ENCODE measurements around the gene MEX3A. TPM values are rescaled to one million over a fixed set of nuclear protein-coding genes. Genes with fewer than 3 reads are reported as not detected.

The MEX3A gene
- total RNA-seq, 2 experiments from 2014 or later, result 0.34 to 0.35 TPM

DNA sequence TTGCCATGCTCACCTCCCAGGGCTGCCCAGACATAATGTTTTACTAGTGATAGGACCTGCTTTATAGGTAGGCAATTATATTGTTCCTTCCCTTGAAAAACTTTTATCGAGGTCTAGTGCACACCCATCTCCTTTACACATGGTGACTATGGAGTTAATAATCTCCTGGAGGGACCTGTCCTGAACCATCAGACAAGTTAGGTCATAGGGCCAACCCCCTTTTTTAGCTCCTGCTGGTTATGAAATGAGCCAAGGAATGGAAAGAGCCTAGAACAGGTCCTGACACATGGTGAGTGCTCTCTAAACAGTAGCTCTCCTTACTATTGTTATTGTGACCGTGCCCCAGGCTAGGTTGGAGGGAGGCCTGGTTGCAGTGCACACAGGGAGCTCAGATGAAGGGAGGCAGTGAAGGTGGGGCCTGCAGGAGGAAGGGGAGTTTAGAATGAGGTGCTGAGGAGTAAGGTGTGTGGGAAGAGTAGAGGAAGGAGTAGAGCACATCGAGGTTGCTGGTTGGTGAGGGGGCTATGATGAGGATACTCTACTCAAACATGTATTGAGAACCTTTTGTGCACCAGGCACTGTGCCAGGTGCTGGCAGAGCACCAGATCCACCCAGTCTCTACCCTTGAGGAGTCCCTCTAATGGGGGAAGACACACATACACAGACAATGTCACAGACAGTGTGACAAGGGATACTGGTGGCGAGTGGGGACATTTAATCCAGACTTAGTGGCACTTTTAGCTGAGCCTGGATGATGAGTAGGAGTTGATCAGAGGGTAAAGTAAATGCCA lies 18.1 kb upstream of the MEX3A start:
- Mint-ChIP-seq H3K4me3 (no peak overlapping the region), H3K9me3 (no peaks in the 10 kb centered on the region), H3K36me3 (no peaks in the 10 kb centered on the region), H3K27ac (no peak overlapping the region), H3K27me3 (peaks cover 25% of the 10 kb centered on the region), H3K4me1 (peaks cover 73% of the 10 kb centered on the region)
- DNase-seq, result no peak

DNA sequence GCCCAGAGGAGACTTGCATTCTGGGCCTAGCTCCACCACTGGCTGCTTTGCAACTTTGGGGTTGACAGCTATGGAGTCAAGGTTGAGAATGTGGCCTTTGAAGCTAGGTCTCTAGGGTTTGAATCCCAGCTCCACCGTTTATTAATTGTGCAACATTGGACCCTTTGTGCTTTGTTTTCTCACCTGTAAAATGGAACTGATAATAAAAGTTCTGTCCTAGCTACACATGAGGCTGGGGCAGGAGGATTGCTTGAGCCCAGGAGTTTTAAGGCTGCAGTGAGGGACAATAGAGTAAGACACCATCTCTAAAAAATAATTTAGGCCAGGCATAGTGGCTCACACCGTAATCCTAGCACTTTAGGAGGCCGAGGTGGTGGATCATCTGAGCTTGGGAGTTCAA lies 17.0 kb upstream of the MEX3A start:
- Mint-ChIP-seq H3K36me3 (no peaks in the 10 kb centered on the region), H3K4me1 (peaks cover 69% of the 10 kb centered on the region), H3K27me3 (peaks cover 22% of the 10 kb centered on the region), H3K9me3 (no peaks in the 10 kb centered on the region), H3K4me3 (no peak overlapping the region), H3K27ac (no peak overlapping the region)
- no peak for DNase-seq

DNA sequence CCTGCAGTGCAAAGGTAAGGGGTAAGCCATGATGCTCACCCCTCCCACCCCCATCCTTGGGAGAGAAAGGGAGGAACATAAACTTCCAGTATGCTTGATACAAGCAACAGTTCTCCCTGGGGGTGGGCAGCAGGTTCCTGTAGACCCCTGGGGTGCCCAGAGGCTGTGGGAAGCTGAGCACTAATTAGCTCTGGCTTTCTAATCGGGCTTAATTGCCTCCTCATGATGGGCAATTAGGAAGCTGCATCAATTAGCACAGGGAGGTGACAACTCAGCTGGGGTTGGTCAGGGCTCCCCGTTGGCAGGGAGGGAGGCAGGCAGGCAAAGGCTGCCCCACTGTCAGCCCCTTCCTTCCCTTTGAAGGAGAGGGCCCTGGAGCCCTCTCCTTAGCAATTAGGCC lies 16.5 kb upstream of the MEX3A start:
- H3K9me3 Mint-ChIP-seq, result no peaks in the 10 kb centered on the region
- peaks cover 24% of the 10 kb centered on the region for H3K27me3 Mint-ChIP-seq

DNA sequence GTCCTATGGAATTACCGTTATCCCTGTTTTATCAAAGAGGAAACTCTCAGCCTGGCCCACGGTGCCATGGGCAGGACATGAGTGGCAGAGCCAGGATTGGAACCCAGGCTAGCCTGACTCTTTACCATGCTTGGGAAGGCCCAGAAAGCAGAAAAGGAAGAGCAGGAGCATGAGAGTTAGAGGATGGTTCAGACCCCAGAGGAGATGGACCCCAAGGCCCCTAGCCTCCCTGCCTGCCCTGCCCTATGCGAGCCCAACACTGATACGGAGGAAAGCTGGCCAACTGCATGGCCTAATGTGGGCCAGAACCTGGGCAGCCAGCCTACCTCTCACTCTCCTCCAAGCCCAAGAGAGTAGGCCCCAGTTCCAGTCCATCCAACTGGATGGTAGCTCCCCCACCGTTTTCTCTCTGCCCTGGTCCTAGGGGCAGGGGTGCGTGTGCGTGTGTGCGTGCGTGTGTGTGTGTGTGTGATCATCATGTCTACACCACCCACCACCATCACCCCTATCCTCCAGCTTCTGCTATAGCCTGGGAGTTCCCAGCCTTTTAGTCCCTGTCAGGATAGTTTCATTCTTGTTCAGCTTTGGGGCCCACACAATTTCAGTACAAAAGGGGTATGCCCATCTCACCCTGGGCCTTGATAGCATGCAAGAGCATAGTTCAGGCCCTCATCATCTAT lies 15.4 kb upstream of the MEX3A start:
- Mint-ChIP-seq H3K27ac (peak overlapping the region; percentile 94), H3K4me3 (peak overlapping the region; percentile 11), H3K4me1 (peaks cover 53% of the 10 kb centered on the region), H3K9me3 (no peaks in the 10 kb centered on the region), H3K27me3 (peaks cover 27% of the 10 kb centered on the region), H3K36me3 (no peaks in the 10 kb centered on the region)
- peak; percentile 72 for DNase-seq

More for the DNA sequence above, 16.5 kb upstream of the MEX3A start:
- peaks cover 64% of the 10 kb centered on the region for H3K4me1 Mint-ChIP-seq
- H3K36me3 Mint-ChIP-seq, result no peaks in the 10 kb centered on the region
- H3K4me3 Mint-ChIP-seq, result no peak overlapping the region
- H3K27ac Mint-ChIP-seq, result no peak overlapping the region
- no peak for DNase-seq

DNA sequence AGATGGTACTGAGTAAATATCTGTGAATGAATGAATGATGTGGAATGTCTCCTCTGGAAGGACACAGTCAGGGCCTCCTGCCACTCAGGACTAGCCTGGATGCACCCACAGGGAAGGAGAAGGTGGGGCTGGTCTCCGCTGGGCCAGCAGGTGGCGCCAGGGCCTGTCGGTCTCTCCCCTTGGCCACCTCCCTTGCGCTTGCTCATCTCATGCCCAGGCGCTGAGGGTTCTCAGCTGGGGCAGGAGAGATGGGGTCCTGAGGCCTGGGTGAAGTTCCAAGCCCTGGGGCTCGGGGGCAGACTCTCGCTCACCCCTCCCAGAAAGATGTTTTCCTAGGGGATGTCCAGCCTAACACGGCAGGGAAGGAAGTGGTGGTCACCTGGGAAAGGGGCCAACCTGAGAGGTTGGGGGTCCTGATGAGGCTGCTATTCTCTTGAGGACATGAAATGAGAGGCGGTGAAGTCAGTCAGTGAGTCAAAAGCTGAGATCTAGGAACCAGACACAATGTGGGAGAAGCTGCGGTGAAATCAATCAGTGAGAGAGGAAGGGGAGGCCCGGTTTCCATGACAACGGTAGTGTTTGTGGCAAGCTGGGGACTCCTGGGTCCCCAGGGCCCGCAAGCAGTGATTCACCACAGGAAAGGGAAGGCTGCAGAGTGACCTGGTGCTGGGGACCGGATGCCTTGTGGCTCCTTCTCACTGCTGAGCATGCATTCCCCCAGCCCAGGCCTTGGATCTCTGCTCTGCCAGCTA lies 14.6 kb upstream of the MEX3A start:
- H3K4me3 Mint-ChIP-seq, result peak overlapping the region; percentile 11
- H3K27me3 Mint-ChIP-seq, result peaks cover 29% of the 10 kb centered on the region
- H3K36me3 Mint-ChIP-seq, result no peaks in the 10 kb centered on the region
- H3K9me3 Mint-ChIP-seq, result no peaks in the 10 kb centered on the region
- peak overlapping the region; percentile 94 for H3K27ac Mint-ChIP-seq
- peak; percentile 91 for DNase-seq
- peaks cover 51% of the 10 kb centered on the region for H3K4me1 Mint-ChIP-seq

DNA sequence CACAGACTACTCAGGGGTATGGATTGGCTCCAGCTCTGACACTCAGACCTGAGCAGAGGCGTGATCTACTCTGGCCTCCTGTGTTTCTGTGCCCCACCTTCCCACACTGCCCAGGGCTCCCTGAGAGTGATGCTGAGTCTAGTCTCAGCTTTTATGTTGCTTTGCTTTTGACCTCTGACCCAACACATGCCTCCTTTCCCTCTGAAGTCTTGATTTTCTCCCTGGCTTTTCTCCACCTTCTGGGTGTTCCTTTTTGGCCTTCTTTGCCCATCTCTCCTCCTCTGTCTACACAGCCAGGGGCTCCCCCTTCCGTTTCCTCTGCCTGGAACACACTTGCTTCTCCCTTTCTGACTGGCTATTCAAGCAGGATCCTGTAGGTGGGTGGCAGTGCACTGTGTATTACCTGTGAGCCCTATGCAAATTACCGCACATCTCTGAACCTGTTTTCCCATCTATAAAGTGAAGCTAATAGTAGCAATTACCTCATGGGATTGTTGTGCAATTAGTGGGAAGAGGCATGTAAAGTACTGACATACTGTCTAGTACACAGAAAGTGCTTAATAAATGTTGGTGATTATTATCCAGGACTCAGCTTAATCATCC lies 13.7 kb upstream of the MEX3A start:
- Mint-ChIP-seq H3K27me3 (peaks cover 26% of the 10 kb centered on the region), H3K36me3 (no peaks in the 10 kb centered on the region), H3K27ac (no peak overlapping the region), H3K4me1 (peaks cover 48% of the 10 kb centered on the region), H3K9me3 (no peaks in the 10 kb centered on the region), H3K4me3 (peak overlapping the region; percentile 15)
- DNase-seq, result no peak

DNA sequence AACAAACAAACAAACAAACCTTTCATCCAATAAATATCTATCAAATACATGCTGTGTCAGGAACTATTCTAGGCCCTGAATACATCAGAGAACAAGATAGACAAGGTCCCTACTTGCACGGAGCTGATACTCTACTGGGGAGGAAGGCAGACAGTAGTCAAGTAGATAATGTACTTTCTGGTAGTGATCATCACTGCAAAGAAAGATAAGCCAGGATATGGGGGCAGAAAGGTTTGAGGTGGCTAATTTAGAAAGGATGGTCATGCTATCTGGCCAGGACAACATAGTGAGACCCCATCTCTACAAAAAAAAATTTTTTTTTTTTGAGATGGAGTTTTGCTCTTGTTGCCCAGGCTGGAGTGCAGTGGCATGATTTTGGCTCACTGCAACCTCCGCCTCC lies 9.3 kb upstream of the MEX3A start:
- no peak overlapping the region for H3K27ac Mint-ChIP-seq
- no peak overlapping the region for H3K4me3 Mint-ChIP-seq
- no peak for DNase-seq
- no peaks in the 10 kb centered on the region for H3K9me3 Mint-ChIP-seq
- peaks cover 18% of the 10 kb centered on the region for H3K4me1 Mint-ChIP-seq
- peaks cover 45% of the 10 kb centered on the region for H3K27me3 Mint-ChIP-seq
- H3K36me3 Mint-ChIP-seq, result no peaks in the 10 kb centered on the region

DNA sequence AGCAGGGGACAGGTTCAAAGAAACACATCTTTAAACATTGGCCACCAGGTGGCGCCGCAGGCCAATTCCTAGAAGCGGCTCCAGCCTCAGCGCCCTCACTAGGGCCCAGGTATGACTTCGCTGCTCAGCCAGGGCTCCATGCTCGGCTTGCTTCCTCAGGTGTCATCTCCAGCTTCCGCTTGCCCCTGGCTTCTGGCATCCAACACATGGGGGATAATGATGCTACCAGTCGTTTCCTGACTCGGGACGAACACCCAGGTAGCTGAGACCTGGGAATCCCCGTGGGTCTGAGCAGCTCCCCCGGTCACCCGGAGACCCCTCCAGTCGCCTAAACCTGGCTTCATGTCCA lies 8.5 kb upstream of the MEX3A start:
- no peak overlapping the region for H3K27ac Mint-ChIP-seq
- no peaks in the 10 kb centered on the region for H3K9me3 Mint-ChIP-seq
- H3K27me3 Mint-ChIP-seq, result peaks cover 52% of the 10 kb centered on the region
- H3K4me3 Mint-ChIP-seq, result no peak overlapping the region
- peaks cover 10% of the 10 kb centered on the region for H3K4me1 Mint-ChIP-seq
- H3K36me3 Mint-ChIP-seq, result no peaks in the 10 kb centered on the region
- DNase-seq, result peak; percentile 85

DNA sequence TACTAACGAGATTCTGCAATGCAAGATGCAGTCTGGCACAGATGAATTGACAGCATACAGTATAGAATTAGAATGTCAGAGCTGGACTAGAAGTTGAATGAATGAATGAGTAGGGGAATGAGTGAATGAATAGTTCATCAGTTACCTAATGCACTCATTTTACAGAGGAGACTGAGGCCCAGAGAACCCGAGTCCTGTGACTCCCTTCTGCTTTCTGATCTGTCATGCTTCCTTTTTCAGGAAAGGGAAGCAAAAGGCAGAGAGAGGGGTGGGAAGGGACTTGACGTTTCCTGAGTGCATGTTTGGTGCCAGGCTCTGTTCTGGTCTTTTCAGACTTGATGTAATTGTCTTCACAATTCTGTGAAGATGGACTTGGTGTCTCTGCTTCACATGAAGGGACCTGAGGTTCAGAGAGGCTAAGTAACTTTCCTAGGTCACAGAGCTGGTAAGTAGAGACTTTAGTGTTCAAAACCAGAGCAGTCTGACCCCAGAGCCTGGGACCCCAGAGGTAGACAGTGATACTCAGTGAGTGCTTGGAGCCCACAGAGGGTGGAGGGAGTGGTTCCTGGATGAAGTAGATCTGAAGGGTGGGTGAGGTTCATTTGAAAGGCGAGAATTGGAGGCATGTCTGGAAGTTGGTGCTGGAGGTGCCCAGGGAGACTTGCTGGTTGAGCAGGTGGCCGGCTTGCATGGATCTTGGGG lies 8.0 kb upstream of the MEX3A start:
- no peak for DNase-seq
- Mint-ChIP-seq H3K27ac (no peak overlapping the region), H3K4me1 (peaks cover 5% of the 10 kb centered on the region), H3K27me3 (peaks cover 53% of the 10 kb centered on the region), H3K4me3 (no peak overlapping the region), H3K9me3 (no peaks in the 10 kb centered on the region), H3K36me3 (no peaks in the 10 kb centered on the region)

DNA sequence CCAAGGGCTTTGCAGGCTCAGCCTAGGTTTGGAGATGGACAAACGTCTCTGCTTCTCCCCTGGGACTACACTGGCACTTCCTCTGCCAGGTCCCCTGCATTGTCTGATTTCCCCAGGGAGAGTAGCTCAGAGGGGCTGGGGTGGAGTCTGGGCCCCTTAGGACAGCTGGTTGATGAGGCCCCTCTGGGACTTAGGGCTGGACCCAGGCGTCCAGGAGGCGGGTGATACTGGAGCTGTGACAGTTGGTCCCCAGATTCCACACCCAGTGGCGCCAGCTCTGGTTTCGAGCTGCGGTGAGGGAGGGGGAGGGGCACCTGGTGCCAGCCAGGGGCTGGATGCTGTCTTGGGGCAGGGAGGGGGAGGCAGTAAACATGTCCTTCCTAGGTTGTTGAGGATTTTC lies 7.4 kb upstream of the MEX3A start:
- Mint-ChIP-seq H3K36me3 (no peaks in the 10 kb centered on the region), H3K27me3 (peaks cover 58% of the 10 kb centered on the region), H3K4me3 (no peak overlapping the region), H3K27ac (no peak overlapping the region), H3K4me1 (peaks cover 1% of the 10 kb centered on the region), H3K9me3 (no peaks in the 10 kb centered on the region)
- DNase-seq, result no peak

DNA sequence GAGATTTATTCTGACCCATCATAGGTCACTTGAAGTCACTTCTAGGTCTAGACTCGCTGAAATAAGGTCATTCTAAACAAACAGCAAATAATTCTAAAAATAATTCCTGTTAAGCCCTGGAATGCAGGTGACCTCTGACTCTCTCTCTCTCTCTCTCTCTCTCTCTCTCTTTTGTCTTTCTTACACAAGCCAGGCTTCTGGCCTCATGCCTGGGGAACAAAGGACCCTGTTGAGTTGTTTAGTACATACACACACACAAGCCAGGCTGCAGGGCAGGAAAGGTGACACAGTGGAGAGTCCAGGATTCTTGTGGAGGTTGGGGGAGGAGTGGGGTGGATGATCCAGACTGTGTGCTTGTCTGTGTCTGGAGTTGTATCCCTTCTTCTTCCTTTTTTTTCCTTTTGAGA lies 4.0 kb upstream of the MEX3A start:
- Mint-ChIP-seq H3K27ac (no peak overlapping the region), H3K4me1 (peaks cover 3% of the 10 kb centered on the region), H3K4me3 (no peak overlapping the region), H3K27me3 (peaks cover 61% of the 10 kb centered on the region), H3K9me3 (no peaks in the 10 kb centered on the region), H3K36me3 (no peaks in the 10 kb centered on the region)
- no peak for DNase-seq

DNA sequence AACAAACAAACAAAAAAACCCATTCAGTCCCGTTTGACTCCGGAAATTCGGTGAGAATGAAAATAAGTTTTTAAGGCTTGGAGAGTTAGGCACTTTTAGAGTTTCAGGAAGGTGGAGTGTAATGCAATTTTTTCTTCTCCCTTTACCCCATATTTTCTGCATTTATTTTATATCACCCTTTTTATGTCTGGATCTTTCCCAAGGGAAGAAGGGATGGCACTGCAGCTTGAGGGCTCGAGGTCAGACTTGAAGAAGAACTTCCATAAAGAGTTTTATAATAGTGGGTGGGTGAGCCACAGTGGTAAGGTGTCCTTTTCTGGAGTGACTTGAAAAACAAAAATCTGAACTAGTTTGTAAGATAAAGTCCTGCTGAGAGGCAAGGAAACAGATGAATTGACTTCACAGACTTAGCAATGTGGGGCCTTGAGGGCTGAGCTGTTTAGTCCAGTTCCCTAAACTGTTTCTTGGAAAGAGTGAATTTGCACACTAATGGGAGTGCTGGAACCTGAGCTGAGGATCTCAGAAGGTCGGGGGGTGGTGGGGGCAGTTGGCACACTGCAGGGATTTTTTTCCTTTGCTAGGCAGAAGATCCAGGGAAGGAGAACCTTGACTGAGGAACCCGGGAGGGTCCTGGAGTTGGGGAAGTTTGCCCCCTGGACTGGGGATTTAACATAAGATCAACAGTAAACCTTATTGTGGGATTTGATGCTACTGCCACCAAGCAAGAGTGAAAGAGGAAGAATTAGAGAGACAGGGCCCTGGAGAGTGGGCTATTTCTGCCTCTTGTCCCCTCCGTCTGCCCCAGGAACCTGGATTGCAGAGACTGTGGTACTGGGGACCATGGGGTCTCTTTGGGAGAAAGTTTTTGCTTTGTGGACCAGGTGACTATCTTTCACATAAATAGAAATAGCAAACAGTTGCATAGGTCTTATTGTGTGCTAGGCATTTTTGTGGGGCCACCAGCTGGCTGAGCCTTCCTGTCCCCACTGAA lies 1.8 kb upstream of the MEX3A start:
- Mint-ChIP-seq H3K4me3 (no peak overlapping the region), H3K36me3 (no peaks in the 10 kb centered on the region), H3K4me1 (peaks cover 2% of the 10 kb centered on the region), H3K27ac (no peak overlapping the region), H3K27me3 (peaks cover 56% of the 10 kb centered on the region), H3K9me3 (no peaks in the 10 kb centered on the region)
- DNase-seq, result no peak

DNA sequence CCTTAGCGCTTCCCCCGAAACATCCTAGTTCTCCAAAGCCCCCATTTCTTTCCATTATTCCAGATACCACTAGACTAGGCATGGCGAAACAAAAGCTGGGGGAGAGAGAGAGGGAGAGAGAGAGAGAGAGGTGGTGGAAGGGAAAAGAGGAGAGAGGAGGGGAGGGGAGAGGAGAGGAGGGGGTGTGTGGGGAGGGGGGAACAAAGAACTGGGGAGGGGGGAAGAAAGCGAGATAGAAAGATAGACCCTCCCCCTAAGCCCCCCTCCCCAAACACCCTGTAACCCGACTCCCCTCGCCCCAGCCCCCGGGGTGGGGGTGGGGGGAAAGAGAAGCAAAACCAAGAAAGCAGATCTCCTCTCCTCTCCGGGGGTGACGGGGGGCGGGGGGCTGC lies 352 bp downstream of the MEX3A start:
- no peak for DNase-seq
- Mint-ChIP-seq H3K27me3 (peaks cover 44% of the 10 kb centered on the region), H3K36me3 (no peaks in the 10 kb centered on the region)

More for the DNA sequence above, 352 bp downstream of the MEX3A start:
- peak overlapping the region; percentile 82 for H3K4me3 Mint-ChIP-seq
- H3K4me1 Mint-ChIP-seq, result peaks cover 2% of the 10 kb centered on the region
- no peaks in the 10 kb centered on the region for H3K9me3 Mint-ChIP-seq
- no peak overlapping the region for H3K27ac Mint-ChIP-seq

Measured in activated naive CD8-positive, alpha-beta T cell treated with anti-CD3 and anti-CD28 coated beads for 36 hours (primary cell).